Astrocyte of the cerebellum (primary cell): Measurements from ENCODE around the gene UBE2N.
"Not testable (repeated sequence)": the region's sequence is repeated elsewhere in the genome, so short reads cannot be mapped to it uniquely, and the experiment has no call there.

Experiments
- DNase-seq: peaks from one replicate; pipeline ENCODE4 v3.0.0-alpha.2; 2011; ENCODE audit warnings: low read depth
- H3K4me3 ChIP-seq: 2 replicates; pipeline ENCODE4 v1.5.1; 2011; ENCODE audit warnings: mild to moderate bottlenecking, low read depth, low read length, moderate library complexity
- in situ Hi-C: cut with HindIII; loops from 2 replicates; pipeline ENCODE4 v1.10.0; 2017; ENCODE audit warnings: low sequenced_read_pairs
- TF ChIP-seq, protein P1 (sequence below): IDR thresholded peaks from 2 replicates; pipeline ENCODE4 v1.5.1; 2012; ENCODE audit warnings: low read length, low read depth, moderate library complexity, mild to moderate bottlenecking; ENCODE audit errors: missing control alignments

UBE2N gene

GRCh38 chr12:93380480-93381121 is 61.1 kb downstream of the UBE2N start:
- in situ Hi-C loops = loop anchor here (5.0 kb wide), 1 partner anchor 393 kb away; no protein-coding TSS in a partner anchor
- TF ChIP-seq, protein P1, sequence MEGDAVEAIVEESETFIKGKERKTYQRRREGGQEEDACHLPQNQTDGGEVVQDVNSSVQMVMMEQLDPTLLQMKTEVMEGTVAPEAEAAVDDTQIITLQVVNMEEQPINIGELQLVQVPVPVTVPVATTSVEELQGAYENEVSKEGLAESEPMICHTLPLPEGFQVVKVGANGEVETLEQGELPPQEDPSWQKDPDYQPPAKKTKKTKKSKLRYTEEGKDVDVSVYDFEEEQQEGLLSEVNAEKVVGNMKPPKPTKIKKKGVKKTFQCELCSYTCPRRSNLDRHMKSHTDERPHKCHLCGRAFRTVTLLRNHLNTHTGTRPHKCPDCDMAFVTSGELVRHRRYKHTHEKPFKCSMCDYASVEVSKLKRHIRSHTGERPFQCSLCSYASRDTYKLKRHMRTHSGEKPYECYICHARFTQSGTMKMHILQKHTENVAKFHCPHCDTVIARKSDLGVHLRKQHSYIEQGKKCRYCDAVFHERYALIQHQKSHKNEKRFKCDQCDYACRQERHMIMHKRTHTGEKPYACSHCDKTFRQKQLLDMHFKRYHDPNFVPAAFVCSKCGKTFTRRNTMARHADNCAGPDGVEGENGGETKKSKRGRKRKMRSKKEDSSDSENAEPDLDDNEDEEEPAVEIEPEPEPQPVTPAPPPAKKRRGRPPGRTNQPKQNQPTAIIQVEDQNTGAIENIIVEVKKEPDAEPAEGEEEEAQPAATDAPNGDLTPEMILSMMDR = peak; percentile 45
- DNase-seq = no peak
- H3K4me3 ChIP-seq = peak overlapping the region; percentile 63

DNA sequence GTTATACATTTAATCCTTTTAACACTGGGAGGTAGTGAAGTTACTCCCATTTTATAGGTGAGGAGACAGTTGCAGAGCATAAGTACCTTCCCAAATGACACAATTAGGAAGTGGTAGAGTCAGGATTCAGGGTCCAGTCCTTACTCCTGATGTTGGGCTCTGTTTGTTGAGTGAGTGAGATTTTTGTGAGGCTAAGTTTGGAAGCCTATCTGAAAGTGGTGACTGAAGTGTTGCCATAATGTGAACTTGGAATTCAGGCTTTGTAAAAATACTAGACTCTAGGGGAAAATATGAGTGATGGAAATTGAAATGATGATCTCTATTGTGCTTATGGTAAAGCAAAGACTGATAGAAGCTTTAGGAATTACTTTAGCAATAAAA is 61.8 kb downstream of the UBE2N start:
- peak overlapping the region; percentile 63 for H3K4me3 ChIP-seq
- TF ChIP-seq, protein P1 = no peak
- no peak for DNase-seq
- in situ Hi-C loops = loop anchor here (5.0 kb wide), 1 partner anchor 393 kb away; no protein-coding TSS in a partner anchor

GRCh38 chr12:93379326-93379980 is 62.3 kb downstream of the UBE2N start:
- TF ChIP-seq, protein P1 = no peak
- no peak for DNase-seq
- in situ Hi-C loops = no loop called here
- peak overlapping the region; percentile 63 for H3K4me3 ChIP-seq

- peak overlapping the region; percentile 63 for H3K4me3 ChIP-seq
- TF ChIP-seq, protein P1 = no peak
- in situ Hi-C loops = no loop called here
Measured at GRCh38 chr12:93378998-93379325, 62.8 kb downstream of the UBE2N start.

GRCh38 chr12:93378196-93378997 is 63.4 kb downstream of the UBE2N start:
- DNase-seq, in situ Hi-C loops: not testable (repeated sequence)
- peak overlapping the region; percentile 63 for H3K4me3 ChIP-seq

More at GRCh38 chr12:93378998-93379325, 62.8 kb downstream of the UBE2N start:
- DNase-seq = no peak

- TF ChIP-seq, protein P1 = no peak
- peak; percentile 80 for DNase-seq
- peak within 1 kb of the TSS; percentile 63 for H3K4me3 ChIP-seq
- in situ Hi-C loops = no loop called here
Measured at GRCh38 chr12:93377252-93378195, 64.2 kb downstream of the UBE2N start, which contains the start of gene NUDT4. Gene NUDT4 (plus strand): TSS chr12:93377925. CDS start chr12:93378323, 398 bp downstream.
